Mammary epithelial cell (primary cell): ENCODE results near the gene GRID1.

Source experiments
- EZH2 ChIP-seq: IDR thresholded peaks from 2 replicates; pipeline ENCODE4 v1.6.1; 2012; ENCODE audit warnings: low read length, inconsistent platforms, borderline replicate concordance
- TF ChIP-seq, protein P1 (sequence below), 2 donors: IDR thresholded peaks in 1 of 2; conservative IDR thresholded peaks in 1 of 2; 2 replicates each; pipeline ENCODE4 v1.5.1; 2011 to 2012; ENCODE audit warnings: inconsistent platforms in 2 of 2, low read length in 2 of 2, mild to moderate bottlenecking in 2 of 2, control low read depth in 1 of 2, low read depth in 1 of 2; ENCODE audit not compliant: insufficient read depth in 1 of 2; ENCODE audit errors: extremely low read depth in 1 of 2

DNA sequence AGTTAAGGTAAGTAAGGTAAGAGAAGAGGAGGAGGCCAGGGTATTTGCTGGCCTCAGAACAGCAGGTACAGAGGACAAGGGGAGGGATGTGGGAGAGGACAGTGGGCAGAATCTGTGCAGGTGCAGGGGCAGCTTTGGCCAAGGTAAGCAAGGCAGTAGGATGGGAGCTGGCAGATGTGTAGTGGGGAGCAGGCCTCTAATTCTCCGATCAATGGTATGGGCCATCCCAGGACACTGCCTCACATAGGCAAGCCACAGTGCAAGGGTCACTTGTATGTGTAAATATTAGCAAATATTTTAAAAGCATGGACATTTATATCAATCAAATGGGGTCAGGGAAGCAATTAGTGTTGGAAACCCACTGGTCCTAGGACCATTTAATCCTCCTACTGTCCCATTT is 373.5 kb downstream of the GRID1 start:
- TF ChIP-seq EZH2 = no peak
- TF ChIP-seq, protein P1, sequence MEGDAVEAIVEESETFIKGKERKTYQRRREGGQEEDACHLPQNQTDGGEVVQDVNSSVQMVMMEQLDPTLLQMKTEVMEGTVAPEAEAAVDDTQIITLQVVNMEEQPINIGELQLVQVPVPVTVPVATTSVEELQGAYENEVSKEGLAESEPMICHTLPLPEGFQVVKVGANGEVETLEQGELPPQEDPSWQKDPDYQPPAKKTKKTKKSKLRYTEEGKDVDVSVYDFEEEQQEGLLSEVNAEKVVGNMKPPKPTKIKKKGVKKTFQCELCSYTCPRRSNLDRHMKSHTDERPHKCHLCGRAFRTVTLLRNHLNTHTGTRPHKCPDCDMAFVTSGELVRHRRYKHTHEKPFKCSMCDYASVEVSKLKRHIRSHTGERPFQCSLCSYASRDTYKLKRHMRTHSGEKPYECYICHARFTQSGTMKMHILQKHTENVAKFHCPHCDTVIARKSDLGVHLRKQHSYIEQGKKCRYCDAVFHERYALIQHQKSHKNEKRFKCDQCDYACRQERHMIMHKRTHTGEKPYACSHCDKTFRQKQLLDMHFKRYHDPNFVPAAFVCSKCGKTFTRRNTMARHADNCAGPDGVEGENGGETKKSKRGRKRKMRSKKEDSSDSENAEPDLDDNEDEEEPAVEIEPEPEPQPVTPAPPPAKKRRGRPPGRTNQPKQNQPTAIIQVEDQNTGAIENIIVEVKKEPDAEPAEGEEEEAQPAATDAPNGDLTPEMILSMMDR (conservative IDR thresholded peaks at IDR 0.05 in 1 of 2, IDR thresholded peaks at IDR 0.05 in 1 of 2; ENCODE audit: extremely low read depth in 1 of 2, insufficient read depth in 1 of 2, low read depth in 1 of 2, low read length in 2 of 2) = no peak
